IMR-90 (cell line): Measurements from ENCODE around the gene ANTXRL.

ENCODE experiments used
- BHLHE40 ChIP-seq: fragments of 150-350 bp; IDR thresholded peaks from 2 replicates; pipeline ENCODE4 v1.6.1; 2016; ENCODE audit warnings: mild to moderate bottlenecking, low read depth, low read length
- CEBPB ChIP-seq: IDR thresholded peaks from 2 replicates; pipeline ENCODE4 v1.6.1; 2012; ENCODE audit warnings: low read depth, low read length, improper control_type of control experiment
- CHD1 ChIP-seq: IDR thresholded peaks from 2 replicates; pipeline ENCODE4 v1.6.1; 2012; ENCODE audit warnings: low read depth, low read length, improper control_type of control experiment
- FOS ChIP-seq: fragments of 150-350 bp; IDR thresholded peaks from 2 replicates; pipeline ENCODE4 v1.6.1; 2016; ENCODE audit warnings: low read depth, low read length
- MAFK ChIP-seq: IDR thresholded peaks from 2 replicates; pipeline ENCODE4 v1.6.1; 2012; ENCODE audit warnings: low read depth, low read length, improper control_type of control experiment
- MAZ ChIP-seq: IDR thresholded peaks from 2 replicates; pipeline ENCODE4 v1.6.1; 2012; ENCODE audit warnings: low read depth, mild to moderate bottlenecking, low read length, improper control_type of control experiment, moderate library complexity, borderline replicate concordance
- MXI1 ChIP-seq: IDR thresholded peaks from 2 replicates; pipeline ENCODE4 v1.6.1; 2012; ENCODE audit warnings: low read depth, mild to moderate bottlenecking, low read length, moderate library complexity, borderline replicate concordance
- POLR2A ChIP-seq: IDR thresholded peaks from 2 replicates; pipeline ENCODE4 v1.6.1; 2012; ENCODE audit warnings: mild to moderate bottlenecking, low read depth, low read length
- RAD21 ChIP-seq: IDR thresholded peaks from 2 replicates; pipeline ENCODE4 v1.6.1; 2012; ENCODE audit warnings: low read length, improper control_type of control experiment
- RCOR1 ChIP-seq: IDR thresholded peaks from 2 replicates; pipeline ENCODE4 v1.6.1; 2012; ENCODE audit warnings: mild to moderate bottlenecking, low read length, improper control_type of control experiment; ENCODE audit not compliant: insufficient replicate concordance
- RFX5 ChIP-seq: IDR thresholded peaks from 2 replicates; pipeline ENCODE4 v1.8.0; 2012; ENCODE audit warnings: low read depth, mild to moderate bottlenecking, low read length, moderate library complexity
- SMC3 ChIP-seq: fragments of 150-350 bp; IDR thresholded peaks from 2 replicates; pipeline ENCODE4 v1.6.1; 2016; ENCODE audit warnings: low read depth, mild to moderate bottlenecking, antibody characterized with exemption, low read length, moderate library complexity
- TF ChIP-seq, protein P1 (sequence below): conservative IDR thresholded peaks from 2 replicates; pipeline ENCODE4 v1.5.1; 2012; ENCODE audit warnings: mild to moderate bottlenecking, low read depth, low read length, improper control_type of control experiment
- TF ChIP-seq, protein P2 (sequence below): fragments of 150-350 bp; IDR thresholded peaks from 2 replicates; pipeline ENCODE4 v1.6.1; 2017; ENCODE audit warnings: mild to moderate bottlenecking, antibody characterized with exemption, low read length, low read depth

DNA sequence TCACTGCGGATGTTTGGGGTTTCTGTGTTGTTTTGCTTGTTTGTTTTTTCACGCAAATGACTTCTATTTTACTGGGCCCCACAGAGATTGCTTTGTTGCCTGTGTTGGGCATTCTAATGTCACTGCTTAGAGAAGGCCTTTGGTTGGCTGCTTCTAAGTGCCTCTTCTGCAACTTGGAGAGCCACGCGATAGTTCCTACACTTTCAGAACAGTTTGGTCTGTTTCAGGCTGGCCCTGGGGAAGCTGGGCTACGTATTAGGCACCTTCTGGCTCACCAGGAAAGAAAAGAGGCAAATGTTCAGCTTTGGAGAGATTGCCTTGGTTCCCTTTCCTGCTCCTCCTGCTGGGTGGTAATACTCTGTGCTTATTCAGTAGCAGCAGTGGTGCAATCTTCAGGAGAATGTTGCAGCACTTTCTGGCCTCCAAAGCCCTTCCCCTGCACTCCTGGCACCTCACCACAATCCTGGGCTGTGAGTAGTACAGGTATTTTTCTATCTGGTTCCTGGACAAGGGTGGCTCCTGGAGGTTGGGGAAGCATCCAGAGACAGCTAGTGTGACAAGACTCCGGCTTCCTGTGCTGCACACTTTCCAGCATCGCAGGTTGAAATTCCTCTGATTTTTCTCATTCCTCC is 1.2 kb downstream of the ANTXRL start:
- TF ChIP-seq MAFK, result no peak
- no peak for TF ChIP-seq RAD21
- TF ChIP-seq BHLHE40, result no peak
- TF ChIP-seq, protein P1, sequence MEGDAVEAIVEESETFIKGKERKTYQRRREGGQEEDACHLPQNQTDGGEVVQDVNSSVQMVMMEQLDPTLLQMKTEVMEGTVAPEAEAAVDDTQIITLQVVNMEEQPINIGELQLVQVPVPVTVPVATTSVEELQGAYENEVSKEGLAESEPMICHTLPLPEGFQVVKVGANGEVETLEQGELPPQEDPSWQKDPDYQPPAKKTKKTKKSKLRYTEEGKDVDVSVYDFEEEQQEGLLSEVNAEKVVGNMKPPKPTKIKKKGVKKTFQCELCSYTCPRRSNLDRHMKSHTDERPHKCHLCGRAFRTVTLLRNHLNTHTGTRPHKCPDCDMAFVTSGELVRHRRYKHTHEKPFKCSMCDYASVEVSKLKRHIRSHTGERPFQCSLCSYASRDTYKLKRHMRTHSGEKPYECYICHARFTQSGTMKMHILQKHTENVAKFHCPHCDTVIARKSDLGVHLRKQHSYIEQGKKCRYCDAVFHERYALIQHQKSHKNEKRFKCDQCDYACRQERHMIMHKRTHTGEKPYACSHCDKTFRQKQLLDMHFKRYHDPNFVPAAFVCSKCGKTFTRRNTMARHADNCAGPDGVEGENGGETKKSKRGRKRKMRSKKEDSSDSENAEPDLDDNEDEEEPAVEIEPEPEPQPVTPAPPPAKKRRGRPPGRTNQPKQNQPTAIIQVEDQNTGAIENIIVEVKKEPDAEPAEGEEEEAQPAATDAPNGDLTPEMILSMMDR, result no peak
- TF ChIP-seq CEBPB, result 0 out of 2 replicates have a peak, but pooled peaks have one; percentile 16
- no peak for TF ChIP-seq RCOR1
- no peak for TF ChIP-seq SMC3
- no peak for TF ChIP-seq POLR2A
- no peak for TF ChIP-seq MAZ
- no peak for TF ChIP-seq MXI1
- no peak for TF ChIP-seq RFX5
- TF ChIP-seq FOS, result no peak
- TF ChIP-seq, protein P2, sequence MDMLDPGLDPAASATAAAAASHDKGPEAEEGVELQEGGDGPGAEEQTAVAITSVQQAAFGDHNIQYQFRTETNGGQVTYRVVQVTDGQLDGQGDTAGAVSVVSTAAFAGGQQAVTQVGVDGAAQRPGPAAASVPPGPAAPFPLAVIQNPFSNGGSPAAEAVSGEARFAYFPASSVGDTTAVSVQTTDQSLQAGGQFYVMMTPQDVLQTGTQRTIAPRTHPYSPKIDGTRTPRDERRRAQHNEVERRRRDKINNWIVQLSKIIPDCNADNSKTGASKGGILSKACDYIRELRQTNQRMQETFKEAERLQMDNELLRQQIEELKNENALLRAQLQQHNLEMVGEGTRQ, result no peak
- TF ChIP-seq CHD1, result no peak
